Non-pigmented ciliary epithelial cell (primary cell): ENCODE measurements around the gene TMEM240.
"Not testable (repeated sequence)": the region's sequence is repeated elsewhere in the genome, so short reads cannot be mapped to it uniquely, and the experiment has no call there.

Source experiments
- DNase-seq: peaks from one replicate; pipeline ENCODE4 v3.0.0-alpha.2; 2010; ENCODE audit warnings: low read depth

The TMEM240 gene

DNA sequence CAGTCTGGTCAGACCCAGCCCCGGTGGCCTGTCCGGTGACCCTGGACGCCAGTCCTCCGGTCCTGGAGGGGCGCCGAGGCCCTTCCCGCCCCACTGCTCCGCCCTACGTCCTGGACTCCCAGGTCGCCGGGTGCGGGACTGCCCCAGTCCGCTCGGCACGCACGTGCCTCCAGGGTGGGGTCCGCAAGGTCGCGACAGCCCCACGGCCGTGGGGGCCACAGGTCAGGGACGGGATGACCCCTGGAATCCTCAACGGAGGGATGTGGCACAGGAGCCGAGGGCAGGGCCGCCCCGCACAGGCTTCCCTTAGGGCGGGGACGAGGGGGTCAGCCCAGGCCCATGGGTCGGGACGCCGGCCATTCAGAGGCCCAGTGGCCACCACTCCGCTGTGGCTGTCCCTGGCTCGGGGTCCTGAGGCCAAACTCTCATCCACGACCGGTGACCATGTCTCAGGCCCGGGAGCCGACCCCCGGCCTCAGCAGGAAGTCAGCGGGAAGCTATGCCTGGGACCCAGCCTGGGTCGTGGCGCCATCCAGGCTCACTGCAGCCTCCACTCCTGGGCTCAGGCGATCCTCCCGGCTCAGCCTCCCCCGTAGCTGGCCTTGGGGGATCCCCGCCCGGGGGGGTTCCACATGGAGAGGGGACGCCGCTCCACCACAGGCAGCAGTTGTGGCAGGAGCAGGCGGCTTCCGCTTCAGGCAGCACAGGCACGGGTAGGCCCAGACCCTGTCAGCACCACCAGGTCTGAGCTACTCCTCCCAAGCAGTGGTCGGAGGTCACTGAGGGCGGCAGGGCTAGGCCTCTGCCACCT, 599 bp upstream of the TMEM240 start:
- DNase-seq, result no peak

- no peak for DNase-seq
Observed at GRCh38 chr1:1539310-1540089, 924 bp downstream of the TMEM240 start.

DNA sequence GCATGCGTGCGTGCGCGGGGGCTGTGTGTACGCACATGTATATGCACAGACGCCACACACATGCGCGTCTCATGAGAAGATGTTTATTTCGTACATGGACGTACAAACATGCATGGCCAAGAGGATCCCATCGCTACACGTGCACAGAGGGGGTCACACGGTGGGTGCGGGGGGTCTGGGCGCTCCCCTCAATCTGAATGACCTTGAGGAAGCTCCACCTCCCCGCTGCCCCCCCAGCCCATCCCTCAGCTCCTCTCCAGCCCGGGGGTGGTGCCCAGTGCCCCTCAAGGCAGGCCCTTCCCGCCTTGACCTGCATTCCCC, 1.5 kb downstream of the TMEM240 start:
- no peak for DNase-seq

- DNase-seq, result no peak
Observed at GRCh38 chr1:1538334-1538733, 2.1 kb downstream of the TMEM240 start.

GRCh38 chr1:1537626-1538250, 2.7 kb downstream of the TMEM240 start:
- no peak for DNase-seq

DNA sequence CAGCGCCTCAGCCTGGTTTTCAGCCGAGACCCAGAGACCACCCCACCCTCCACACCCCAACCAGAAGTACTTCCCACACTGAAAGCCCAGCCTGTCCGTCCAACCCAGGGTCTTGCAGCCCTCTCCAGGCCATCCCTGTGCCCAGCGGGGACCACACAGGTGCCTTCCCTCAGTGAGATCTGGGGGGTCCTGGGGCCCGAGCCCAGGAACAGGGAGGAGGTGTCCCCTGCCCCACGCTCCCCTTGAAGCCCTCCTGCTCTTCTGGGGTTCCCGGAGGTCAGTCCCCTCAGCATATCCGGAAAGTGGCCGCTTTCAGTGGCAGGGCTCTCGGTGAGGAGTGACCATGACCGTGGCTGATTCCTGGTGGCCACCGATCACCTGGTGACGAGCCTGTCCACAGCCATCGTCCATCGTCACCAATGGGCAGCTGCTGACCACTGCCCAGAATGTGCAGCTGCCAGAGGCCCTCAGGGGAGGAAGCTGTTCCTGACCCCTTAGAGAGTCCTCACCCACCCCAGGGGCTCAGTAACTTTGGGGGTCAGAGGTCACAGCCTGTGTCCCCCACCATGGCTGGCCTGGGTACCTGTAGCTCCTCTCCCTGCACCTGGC, 3.4 kb downstream of the TMEM240 start:
- DNase-seq, result no peak

DNA sequence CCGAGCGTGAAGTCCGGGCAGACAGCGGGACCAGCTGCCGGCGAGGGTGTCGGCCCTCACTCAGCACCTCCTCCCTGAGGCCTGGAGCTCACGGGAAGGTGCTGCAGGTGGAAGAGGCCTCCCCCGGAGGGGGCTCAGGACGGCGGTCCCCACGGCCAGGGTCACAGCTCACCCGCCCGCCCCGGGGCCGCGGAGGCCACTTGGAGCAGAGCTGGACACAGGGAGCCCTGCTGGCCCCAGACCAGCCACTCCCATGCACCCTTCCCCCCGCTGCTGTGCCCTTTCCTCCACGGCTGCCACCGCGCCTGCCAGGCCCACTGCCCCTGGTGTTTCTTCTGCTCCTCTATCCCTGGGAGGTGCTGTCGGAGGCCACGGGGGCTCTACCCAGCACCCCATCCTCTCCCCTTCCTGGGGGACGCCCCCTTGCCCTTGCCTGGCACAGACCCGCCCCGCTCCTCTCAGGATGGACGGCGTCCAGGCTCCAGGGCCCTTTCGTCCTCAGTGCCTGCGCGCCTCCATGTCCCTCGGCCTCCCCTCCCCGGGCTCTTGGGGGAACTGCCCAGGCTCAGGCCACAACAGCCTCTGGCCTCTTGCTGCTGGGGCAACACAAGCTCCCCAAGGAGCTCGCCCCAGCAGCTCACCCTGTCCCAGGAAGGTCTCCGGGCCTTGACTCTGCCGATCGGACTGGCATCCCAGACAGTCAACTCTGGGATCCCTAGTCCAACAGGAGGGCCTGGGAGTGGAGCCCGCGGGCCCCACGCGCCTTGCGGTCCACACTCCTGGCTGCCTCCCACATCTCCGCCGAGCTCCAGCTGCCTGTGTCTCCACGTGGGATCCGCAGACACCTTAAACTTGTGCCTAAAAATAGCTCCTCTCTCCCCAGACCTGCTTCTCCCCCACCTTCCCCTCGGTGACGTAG, 4.1 kb downstream of the TMEM240 start:
- DNase-seq, result no peak

DNA sequence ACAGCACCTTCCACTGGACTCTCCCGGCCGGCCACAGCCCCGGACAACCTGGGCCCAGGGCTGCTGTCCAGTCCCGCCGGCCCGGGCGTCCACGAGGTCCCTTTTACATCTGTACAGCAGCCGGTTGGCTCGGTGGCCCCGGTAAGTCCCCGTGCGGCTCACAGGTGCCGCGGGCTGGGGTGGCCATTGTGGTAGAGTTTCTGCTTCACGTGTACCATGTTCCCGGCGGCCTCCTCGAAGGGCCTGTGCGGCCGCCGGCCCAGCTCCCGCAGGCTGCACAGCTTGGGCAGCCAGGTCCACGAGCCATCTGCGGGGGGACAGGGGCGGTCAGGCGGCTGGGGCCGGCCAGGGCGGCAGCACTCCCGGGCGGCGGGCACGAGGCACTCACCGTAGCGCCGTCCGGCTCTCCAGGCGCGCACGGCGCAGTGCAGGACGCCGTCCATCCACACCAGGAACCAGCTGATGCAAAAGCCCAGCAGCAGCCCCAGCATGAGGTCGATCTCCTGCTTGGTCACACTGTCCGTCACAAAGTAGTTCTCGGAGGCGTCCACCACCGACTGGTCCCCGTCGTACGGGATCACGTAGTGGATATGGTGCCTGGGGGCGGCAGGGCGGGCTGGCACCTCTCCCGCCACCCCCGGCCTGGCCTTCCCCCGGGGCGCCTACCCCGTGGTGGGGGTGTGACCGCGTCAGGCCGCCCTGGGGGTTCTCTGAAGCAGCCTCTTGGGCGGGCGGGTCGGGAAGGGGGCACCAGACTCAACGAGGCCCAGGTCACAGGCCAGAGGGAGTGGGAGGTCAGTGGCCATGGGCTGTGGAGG, 5.0 kb downstream of the TMEM240 start:
- no peak for DNase-seq

DNA sequence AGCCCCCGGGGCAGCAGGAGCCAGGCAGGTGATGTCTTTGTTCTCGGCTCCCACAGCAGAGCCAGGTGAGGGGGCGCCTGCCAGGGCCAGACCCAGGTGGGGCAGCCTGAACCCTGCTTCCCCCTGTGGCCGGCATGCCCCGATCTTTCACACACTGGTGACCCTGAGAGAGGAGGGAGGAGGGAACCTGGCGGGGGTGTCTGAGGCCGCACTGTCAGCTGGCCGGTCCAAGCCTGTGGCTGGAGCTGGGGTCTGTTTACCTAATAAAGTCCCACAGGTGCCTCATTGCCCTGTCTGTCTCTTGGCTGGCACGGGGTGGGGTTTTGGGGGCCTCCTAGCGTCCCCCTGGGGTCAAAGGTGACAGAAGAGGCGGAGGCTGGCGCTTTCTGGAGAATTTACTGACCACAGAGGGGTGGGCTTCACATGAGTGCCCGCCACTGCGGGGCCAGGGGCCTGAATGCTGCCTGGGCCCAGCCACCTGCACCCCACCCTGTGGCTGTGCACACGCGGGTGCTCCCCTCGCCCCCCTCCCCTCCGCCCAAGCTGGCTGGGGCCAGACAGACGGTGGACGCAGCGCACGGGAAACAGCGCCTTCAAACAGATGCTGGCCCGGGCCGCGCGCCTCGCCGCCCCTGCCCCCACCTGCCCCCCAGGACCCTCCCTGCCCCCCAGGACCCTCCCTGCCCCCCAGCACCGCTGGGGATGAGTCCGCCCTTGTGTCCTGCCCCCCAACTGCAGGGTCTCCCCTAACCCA, 5.8 kb downstream of the TMEM240 start:
- no peak for DNase-seq

- DNase-seq, result not testable (repeated sequence)
Observed at GRCh38 chr1:1533894-1534291, 6.5 kb downstream of the TMEM240 start.

DNA sequence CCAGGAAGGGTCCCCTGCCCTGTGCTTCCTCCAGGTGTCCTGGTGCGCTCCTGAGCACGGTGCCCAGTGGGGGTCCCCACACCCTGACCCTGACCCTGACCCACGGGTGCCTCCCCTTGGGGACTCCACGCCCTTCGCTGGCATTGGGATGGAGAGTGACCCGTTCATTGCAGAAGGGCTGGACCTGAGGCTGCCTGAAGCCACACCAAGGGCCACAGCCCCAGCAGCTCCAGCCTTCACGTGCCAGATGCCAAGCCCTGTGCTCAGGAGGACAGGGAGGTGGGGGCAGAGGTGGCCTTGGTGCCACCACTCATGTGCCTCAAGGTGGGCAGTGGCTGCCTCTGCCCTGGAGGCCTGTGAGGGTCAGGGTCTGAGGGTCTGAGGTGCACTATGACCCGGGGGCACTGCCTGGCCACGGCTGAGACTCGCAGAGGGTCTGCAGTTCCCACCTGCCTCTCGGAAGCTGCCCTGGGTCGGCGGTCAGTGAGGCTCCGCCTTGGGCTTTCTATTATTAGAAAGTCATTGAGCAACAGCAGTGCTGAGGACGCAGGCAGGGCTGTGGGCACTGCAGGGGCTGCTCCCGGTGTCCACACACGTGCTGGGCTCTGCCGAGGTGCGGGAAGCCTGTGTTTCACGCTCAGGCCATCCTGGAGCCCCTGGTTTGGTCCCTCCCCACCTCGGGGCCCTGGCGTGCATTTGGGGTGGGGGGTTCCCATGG, 7.1 kb downstream of the TMEM240 start:
- not testable (repeated sequence) for DNase-seq

GRCh38 chr1:1531947-1532346, 8.5 kb downstream of the TMEM240 start:
- no peak for DNase-seq

DNA sequence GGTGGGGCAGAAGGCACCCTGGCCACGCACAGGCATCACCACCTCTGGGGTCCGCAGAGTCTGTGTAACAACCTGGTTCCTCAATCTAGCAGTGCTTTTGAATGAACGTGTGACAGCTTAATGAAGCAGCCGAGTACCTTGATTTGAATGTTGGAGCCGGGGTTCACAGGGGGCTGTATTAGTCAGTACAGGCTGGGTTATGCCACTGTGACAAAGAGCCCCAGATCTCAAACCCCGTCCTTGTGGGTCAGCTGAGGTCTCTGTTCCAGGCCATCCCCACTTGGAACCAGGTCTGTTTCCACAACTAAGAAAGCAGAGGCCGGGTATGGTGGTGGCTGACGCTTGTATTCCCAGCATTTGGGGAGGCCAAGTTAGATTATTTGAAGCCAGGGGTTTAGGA, 10.5 kb downstream of the TMEM240 start:
- DNase-seq, result no peak

DNA sequence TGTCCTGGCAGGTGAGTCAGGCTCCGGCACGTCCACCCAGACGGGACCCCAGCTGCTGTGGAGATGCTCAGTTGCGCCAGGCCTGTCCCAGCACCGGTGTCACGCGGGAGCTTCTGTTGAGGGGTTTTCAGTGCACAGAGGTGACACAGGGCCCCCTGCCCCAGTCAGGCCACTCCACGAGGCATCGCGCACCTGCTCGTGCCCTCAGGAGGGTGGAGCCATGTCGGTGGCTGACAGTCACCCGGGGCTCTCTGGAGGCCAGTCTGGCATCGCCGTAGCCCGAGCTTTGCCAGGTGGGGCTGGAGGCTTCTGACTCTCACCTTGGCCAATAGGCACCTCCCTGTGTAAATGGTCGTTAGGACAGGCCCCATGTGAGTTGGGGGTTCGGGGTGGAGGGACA, 11.1 kb downstream of the TMEM240 start:
- DNase-seq, result no peak

DNA sequence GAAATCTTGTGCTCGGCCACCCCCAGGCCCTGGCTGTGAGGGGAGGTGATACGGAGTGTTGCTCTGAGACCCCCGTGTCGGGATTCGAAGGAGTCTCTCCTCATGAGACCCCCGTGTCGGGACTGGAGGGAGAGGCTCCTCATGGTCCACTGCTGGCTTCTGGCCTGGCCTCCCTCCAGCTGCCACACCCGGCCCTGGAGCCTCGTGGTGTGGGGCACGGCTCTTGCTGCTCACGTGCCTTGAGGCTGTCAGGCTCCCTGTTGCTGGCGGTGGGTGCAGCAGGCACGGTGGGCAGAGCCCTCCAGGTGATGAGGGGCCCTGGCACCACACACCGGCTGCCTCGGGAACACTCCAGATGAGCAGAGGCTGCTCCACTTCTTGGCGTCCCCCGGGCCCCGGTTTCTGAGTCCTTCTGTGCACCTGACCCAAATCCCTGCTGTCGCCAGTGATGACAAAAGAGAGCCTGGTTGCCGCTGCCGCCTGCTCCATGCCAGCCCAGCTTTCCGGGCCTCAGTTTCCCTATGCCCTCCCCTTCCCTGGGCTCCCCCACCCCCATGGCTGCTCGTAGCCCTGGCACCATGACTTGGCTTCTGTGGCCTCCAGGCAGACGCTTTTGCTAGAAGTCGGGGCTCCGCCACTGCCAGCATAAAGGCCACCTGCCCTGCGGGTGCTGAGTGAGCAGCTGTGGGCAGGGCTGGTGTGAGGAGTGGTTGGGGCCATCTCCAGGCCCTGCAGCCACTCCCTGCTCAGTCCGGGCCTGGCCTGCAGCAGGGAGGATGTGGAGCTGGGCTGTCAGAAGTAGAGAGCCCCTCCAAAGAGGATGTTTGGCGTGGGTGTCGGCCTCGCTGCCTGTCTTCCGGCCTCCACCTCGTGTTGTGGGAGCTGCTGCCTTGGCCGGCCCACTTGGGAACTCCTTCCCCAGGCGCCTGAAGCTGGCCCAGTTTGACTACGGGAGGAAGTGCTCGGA, 11.8 kb downstream of the TMEM240 start:
- no peak for DNase-seq

- DNase-seq, result no peak
Observed at GRCh38 chr1:1527092-1527816, 13.2 kb downstream of the TMEM240 start.

DNA sequence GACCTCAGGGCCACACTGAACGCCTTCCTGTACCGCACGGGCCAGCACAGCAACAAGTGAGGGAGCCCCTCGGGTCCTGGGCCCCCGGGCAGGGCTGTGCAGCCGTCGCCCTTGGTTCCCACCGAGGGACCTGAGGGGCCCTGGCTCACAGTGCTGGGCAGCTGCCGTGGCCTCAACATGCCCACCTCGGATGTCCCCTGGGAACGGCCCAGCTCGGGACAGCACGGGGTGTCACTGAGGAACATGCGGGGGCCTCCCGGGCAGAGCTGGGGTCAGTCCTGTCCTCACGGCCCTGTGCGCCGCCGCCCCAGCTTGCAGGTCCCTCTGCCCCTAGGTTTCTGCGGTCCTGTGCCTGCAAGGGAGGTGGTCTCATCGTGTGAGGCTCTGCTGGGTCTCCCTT, 13.9 kb downstream of the TMEM240 start:
- not testable (repeated sequence) for DNase-seq
